ENCODE results near the gene ADPRHL1.

DNA sequence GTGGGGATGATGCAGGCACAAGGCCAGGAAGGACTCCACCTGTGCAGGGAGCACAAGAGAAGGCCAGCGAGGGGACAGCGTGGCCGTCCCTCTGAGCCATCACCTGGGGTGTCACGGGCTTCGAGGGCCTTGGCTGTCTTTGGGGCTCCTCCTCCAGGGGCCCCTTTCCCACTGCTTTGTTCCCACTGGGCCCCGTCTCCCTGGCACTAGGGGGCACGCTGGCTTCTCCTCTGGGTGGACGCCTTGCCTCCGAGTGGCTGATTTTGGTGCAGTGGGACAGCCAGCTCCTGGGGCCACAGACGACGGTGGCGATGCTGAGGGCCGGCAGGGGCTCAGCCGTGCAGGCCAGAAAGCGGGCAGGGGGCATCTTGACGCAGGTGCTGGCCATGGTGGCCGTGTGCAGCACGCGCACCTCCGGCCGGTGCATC is 46.2 kb downstream of the ADPRHL1 start:
- TF ChIP-seq POLR2A (IDR thresholded peaks at IDR 0.05; ENCODE audit: low read depth, low read length) (no peak), SPI1 (IDR thresholded peaks at IDR 0.05; ENCODE audit: low read depth, low read length) (no peak)
